ENCODE data around the gene MSANTD2. TPM values are rescaled to one million over a fixed set of nuclear protein-coding genes. Genes with fewer than 3 reads are reported as not detected.
A peak's percentile ranks its signal among the peaks of the same experiment; 100 is the strongest.

The MSANTD2 gene
- total and polyA plus RNA-seq, 2 donors from 2014 or later = 6.5 to 16.4 TPM

DNA sequence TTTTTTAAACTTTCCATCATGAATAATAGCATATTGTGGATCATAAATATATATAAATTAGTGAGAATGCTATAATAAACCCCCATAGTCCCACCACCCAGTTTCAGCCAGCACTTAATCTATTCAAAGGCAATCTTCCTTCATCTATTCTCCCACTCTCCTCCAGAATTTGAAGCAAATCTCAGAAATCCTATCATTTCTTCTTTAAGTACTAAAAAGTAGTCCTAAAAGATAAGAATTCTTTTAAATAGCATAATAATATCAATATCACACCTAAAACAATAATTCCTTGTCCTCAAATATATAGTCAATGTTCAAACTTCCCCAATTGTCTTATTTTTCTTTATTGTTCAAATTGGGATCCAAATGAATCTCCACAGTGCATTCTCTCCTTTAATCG lies 40.5 kb upstream of the MSANTD2 start:
- TF ChIP-seq, protein P1, sequence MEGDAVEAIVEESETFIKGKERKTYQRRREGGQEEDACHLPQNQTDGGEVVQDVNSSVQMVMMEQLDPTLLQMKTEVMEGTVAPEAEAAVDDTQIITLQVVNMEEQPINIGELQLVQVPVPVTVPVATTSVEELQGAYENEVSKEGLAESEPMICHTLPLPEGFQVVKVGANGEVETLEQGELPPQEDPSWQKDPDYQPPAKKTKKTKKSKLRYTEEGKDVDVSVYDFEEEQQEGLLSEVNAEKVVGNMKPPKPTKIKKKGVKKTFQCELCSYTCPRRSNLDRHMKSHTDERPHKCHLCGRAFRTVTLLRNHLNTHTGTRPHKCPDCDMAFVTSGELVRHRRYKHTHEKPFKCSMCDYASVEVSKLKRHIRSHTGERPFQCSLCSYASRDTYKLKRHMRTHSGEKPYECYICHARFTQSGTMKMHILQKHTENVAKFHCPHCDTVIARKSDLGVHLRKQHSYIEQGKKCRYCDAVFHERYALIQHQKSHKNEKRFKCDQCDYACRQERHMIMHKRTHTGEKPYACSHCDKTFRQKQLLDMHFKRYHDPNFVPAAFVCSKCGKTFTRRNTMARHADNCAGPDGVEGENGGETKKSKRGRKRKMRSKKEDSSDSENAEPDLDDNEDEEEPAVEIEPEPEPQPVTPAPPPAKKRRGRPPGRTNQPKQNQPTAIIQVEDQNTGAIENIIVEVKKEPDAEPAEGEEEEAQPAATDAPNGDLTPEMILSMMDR (IDR thresholded peaks at IDR 0.05; ENCODE audit: borderline replicate concordance, extremely low read depth, insufficient read depth) = no peak
- intact Hi-C loops (cut with DNase I) = loop anchor here (10.0 kb wide), 1 partner anchor 196 kb away; no protein-coding TSS in a partner anchor
- DNase-seq = no peak
- Histone ChIP-seq H3K27ac (ENCODE audit: low read depth in 2 of 2, low read length in 2 of 2) (no peak overlapping the region), H3K4me1 (ENCODE audit: control insufficient read depth in 2 of 3, insufficient read depth in 2 of 3, low read depth in 1 of 3, low read length in 3 of 3) (peaks cover 0 to 13% (median 8%) of the 10 kb centered on the region in 3 donors), H3K9me3 (ENCODE audit: control insufficient read depth in 2 of 3, insufficient read depth in 1 of 3, low read length in 3 of 3) (peaks cover 0 to 4% (median 0%) of the 10 kb centered on the region in 3 donors), H3K9ac (ENCODE audit: low read length in 3 of 3) (no peak overlapping the region), H3K36me3 (ENCODE audit: control insufficient read depth in 2 of 3, insufficient read depth in 3 of 3, low read length in 3 of 3) (no peaks in the 10 kb centered on the region), H3K4me3 (ENCODE audit: low read length in 3 of 3) (no peak overlapping the region), H3K27me3 (ENCODE audit: control insufficient read depth, insufficient read depth, low read length) (peaks cover 51% of the 10 kb centered on the region)
- no peak for FAIRE-seq

DNA sequence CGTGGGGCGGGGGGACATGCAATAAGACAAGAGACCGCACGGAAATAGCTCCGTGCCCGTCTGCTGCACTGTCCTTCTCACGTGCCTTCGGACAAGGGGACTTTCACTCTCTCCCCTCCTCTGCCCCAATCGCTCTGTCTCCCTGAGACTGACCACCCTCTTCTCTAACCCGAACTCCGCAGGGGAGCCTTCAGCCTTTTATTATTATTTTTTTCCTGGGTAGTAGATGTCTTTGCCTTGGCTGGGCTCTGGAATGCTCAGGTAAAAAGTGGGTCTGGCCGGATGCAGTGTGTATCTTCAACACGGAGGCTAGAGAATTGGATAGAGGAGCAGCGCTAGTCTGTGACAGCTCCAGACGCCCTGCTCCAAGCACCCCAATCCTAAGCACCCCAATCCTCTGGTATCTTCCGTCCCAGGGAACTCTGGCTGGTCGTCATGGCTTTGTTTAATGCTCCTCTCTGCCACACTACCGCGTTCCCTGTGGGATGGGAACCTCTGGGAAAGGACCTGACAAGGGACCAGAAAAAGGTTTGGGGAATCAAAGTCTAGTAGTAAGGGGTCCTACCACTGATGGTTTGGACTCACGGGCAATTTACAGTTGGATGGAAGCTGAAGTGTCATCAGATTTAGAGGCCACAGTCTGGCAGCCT lies 39.9 kb upstream of the MSANTD2 start:
- TF ChIP-seq, protein P1 (IDR thresholded peaks at IDR 0.05; ENCODE audit: borderline replicate concordance, extremely low read depth, insufficient read depth) = no peak
- no peak for FAIRE-seq
- intact Hi-C loops (cut with DNase I) = loop anchor here (10.0 kb wide), 2 partner anchors 175 to 195 kb away; no protein-coding TSS in a partner anchor
- H3K4me1 ChIP-seq (ENCODE audit: control insufficient read depth in 2 of 3, insufficient read depth in 2 of 3, low read depth in 1 of 3, low read length in 3 of 3) = peaks cover 0 to 13% (median 8%) of the 10 kb centered on the region in 3 donors
- no peaks in the 10 kb centered on the region for H3K36me3 ChIP-seq (ENCODE audit: control insufficient read depth in 2 of 3, insufficient read depth in 3 of 3, low read length in 3 of 3)
- peaks cover 47% of the 10 kb centered on the region for H3K27me3 ChIP-seq (ENCODE audit: control insufficient read depth, insufficient read depth, low read length)
- H3K27ac ChIP-seq (ENCODE audit: low read depth in 2 of 2, low read length in 2 of 2) = no peak overlapping the region
- peak overlapping the region in 1 of 3 donors; percentile 21 for H3K4me3 ChIP-seq (ENCODE audit: low read length in 3 of 3)
- no peak for DNase-seq
- no peak overlapping the region for H3K9ac ChIP-seq (ENCODE audit: low read length in 3 of 3)
- H3K9me3 ChIP-seq (ENCODE audit: control insufficient read depth in 2 of 3, insufficient read depth in 1 of 3, low read length in 3 of 3) = peaks cover 0 to 4% (median 0%) of the 10 kb centered on the region in 3 donors

DNA sequence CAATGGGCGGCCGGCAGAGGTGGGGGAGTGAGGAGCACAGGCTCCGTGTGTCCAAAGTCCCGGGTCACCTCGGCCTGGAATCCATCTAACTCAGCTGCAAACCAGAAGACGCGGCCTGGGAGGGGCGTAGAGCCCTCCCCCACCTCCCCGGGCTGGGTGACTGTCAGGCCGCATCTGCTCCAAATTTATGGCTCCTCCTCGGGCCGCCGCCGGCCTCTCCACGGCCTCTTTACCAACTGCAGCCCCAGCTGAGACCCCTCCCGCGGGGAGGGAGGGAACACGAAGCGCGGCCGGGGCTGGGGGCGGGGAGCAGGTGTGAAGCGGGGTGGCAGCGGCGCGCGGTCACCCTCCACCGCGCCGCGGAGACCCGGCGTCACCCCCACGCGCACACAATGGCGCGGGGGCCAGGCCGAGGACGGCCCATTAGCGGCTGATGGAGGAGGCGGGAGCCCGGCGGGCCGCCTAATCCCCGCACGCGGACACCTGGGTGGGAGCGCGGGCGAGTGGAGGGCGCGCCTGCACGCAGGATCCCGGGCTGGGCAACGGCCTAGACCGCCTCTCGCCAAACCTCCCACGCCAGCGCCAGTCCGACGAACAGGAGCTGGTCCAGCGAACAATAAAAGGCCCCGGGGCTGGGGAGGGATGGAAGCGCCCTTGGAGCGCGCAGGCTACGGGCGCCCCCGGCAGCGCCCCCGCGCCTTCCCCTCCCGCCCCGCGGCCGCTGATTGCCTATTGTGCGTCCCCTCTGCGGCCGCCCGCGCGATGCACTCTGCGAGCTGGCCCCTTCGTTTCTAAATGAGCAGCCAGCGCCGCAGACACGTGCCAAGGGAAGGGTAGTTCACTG lies 39.1 kb upstream of the MSANTD2 start:
- H3K9me3 ChIP-seq (ENCODE audit: control insufficient read depth in 2 of 3, insufficient read depth in 1 of 3, low read length in 3 of 3) = peaks cover 0 to 4% (median 0%) of the 10 kb centered on the region in 3 donors
- peak; percentile 55 to 82 (median 68) for DNase-seq
- TF ChIP-seq, protein P1 (IDR thresholded peaks at IDR 0.05; ENCODE audit: borderline replicate concordance, extremely low read depth, insufficient read depth) = no peak
- no peak overlapping the region for H3K9ac ChIP-seq (ENCODE audit: low read length in 3 of 3)
- peaks cover 40% of the 10 kb centered on the region for H3K27me3 ChIP-seq (ENCODE audit: control insufficient read depth, insufficient read depth, low read length)
- H3K36me3 ChIP-seq (ENCODE audit: control insufficient read depth in 2 of 3, insufficient read depth in 3 of 3, low read length in 3 of 3) = no peaks in the 10 kb centered on the region
- no peak for FAIRE-seq
- peaks cover 0 to 13% (median 8%) of the 10 kb centered on the region in 3 donors for H3K4me1 ChIP-seq (ENCODE audit: control insufficient read depth in 2 of 3, insufficient read depth in 2 of 3, low read depth in 1 of 3, low read length in 3 of 3)
- intact Hi-C loops (cut with DNase I) = loop anchor here (10.0 kb wide), 1 partner anchor 175 kb away; no protein-coding TSS in a partner anchor
- H3K4me3 ChIP-seq (ENCODE audit: low read length in 3 of 3) = peak overlapping the region in 1 of 3 donors; percentile 21
- H3K27ac ChIP-seq (ENCODE audit: low read depth in 2 of 2, low read length in 2 of 2) = no peak overlapping the region
